ENCODE measurements around the gene ADRA2C.

GRCh38 chr4:3789587-3789986 lies 23.4 kb downstream of the ADRA2C start:
- TF ChIP-seq REST (IDR thresholded peaks at IDR 0.05; ENCODE audit: insufficient read depth in 1 of 2, low read depth in 2 of 2, low read length in 2 of 2) (no peak), POLR2AphosphoS5 (IDR thresholded peaks at IDR 0.05; ENCODE audit: low read depth, low read length) (no peak)
